Body of pancreas (tissue), 4 donors: ENCODE results near the gene KRTAP22-1.

Experiments
- CTCF ChIP-seq, 7 experiments: fragments of 450-650 bp in 4 of 7; fragments of 200-600 bp in 3 of 7; sonication (generic) in 3 of 7; IDR thresholded peaks; one replicate each; pipeline ENCODE4 v1.5.1; 2016 to 2019; ENCODE audit warnings: antibody characterized with exemption in 7 of 7
- POLR2A ChIP-seq, 3 donors: fragments of 450-650 bp; IDR thresholded peaks; one replicate each; pipeline ENCODE4 v1.6.1; 2016; ENCODE audit warnings: antibody characterized with exemption in 3 of 3, mild to moderate bottlenecking in 2 of 3

GRCh38 chr21:30598802-30599201, 2.1 kb upstream of the KRTAP22-1 start, which contains the start of gene KRTAP6-2:
- TF ChIP-seq POLR2A (IDR thresholded peaks at IDR 0.05): no peak
- TF ChIP-seq CTCF (IDR thresholded peaks at IDR 0.05): no peak
